Colonic mucosa (tissue), 4 donors: ENCODE results near the gene ACER1. TPM values are rescaled to one million over a fixed set of nuclear protein-coding genes. Genes with fewer than 3 reads are reported as not detected.
"Not testable (repeated sequence)": the region's sequence is repeated elsewhere in the genome, so short reads cannot be mapped to it uniquely, and the experiment has no call there.

ENCODE experiments used
- DNase-seq: peaks from one replicate; pipeline ENCODE4 v3.0.0-alpha.2; 2020
- H3K27ac ChIP-seq: fragments of 200-600 bp; one replicate; pipeline ENCODE4 v1.8.0; 2021
- H3K27me3 ChIP-seq: fragments of 200-600 bp; one replicate; pipeline ENCODE4 v1.8.0; 2021
- H3K36me3 ChIP-seq: fragments of 200-600 bp; one replicate; pipeline ENCODE4 v1.8.0; 2021
- H3K4me1 ChIP-seq: fragments of 200-600 bp; one replicate; pipeline ENCODE4 v1.8.0; 2021; ENCODE audit warnings: mild to moderate bottlenecking
- H3K4me3 ChIP-seq: fragments of 200-600 bp; one replicate; pipeline ENCODE4 v1.8.0; 2021
- H3K9ac ChIP-seq, 2 donors: one replicate each; pipeline ENCODE4 v1.7.0; 2013; ENCODE audit warnings: control low read depth in 2 of 2, low read depth in 2 of 2, low read length in 2 of 2
- H3K9me3 ChIP-seq: fragments of 200-600 bp; one replicate; pipeline ENCODE4 v1.8.0; 2021
- CTCF ChIP-seq: fragments of 200-600 bp; IDR thresholded peaks from one replicate; pipeline ENCODE4 v1.8.0; 2022; ENCODE audit warnings: antibody characterized with exemption, mild to moderate bottlenecking
- intact Hi-C: fragments of 100-400 bp; cut with DNase I; formaldehyde crosslinking; loops from one replicate; pipeline ENCODE4 v1.14.1; 2022
- total RNA-seq, 2 donors: library from RNA; stranded (reverse); fragmentation: NEBNext Ultra II Directional in 1 of 2; extraction: Animal tissue kit (Norgen Biotek cat#: 25700) in 1 of 2; gene quantifications; one replicate each; pipeline ENCODE4 v1.2.1, GENCODE V29; 2021
- donor health status: healthy.
- donor health status: DM: no; HTN: no; CAD: no.
- donor health status: DM: no; HTN: no; CAD: no.

ACER1 gene
- total RNA-seq, 2 donors from 2014 or later = not detected

- H3K27me3 ChIP-seq = no peaks in the 10 kb centered on the region
- intact Hi-C loops = no loop called here
- H3K27ac ChIP-seq = no peak overlapping the region
- H3K36me3 ChIP-seq = no peaks in the 10 kb centered on the region
- H3K9ac ChIP-seq = no peak overlapping the region
- no peak for DNase-seq
- TF ChIP-seq CTCF = no peak
- no peaks in the 10 kb centered on the region for H3K4me1 ChIP-seq
- no peak overlapping the region for H3K4me3 ChIP-seq
- no peaks in the 10 kb centered on the region for H3K9me3 ChIP-seq
These were observed 20.8 kb upstream of the ACER1 start for GRCh38 chr19:6354098-6354674.

GRCh38 chr19:6352381-6353165 is 19.2 kb upstream of the ACER1 start:
- H3K4me3 ChIP-seq = no peak overlapping the region
- H3K27ac ChIP-seq = no peak overlapping the region
- no peaks in the 10 kb centered on the region for H3K36me3 ChIP-seq
- no peak for TF ChIP-seq CTCF
- no peaks in the 10 kb centered on the region for H3K27me3 ChIP-seq
- DNase-seq = no peak
- H3K9me3 ChIP-seq = no peaks in the 10 kb centered on the region
- H3K4me1 ChIP-seq = no peaks in the 10 kb centered on the region
- no peak overlapping the region for H3K9ac ChIP-seq
- intact Hi-C loops = no loop called here

- H3K4me3 ChIP-seq = no peak overlapping the region
- TF ChIP-seq CTCF = no peak
These were observed 17.3 kb upstream of the ACER1 start for GRCh38 chr19:6350688-6351087.

GRCh38 chr19:6349271-6349670 is 15.9 kb upstream of the ACER1 start:
- intact Hi-C loops, DNase-seq, H3K9ac ChIP-seq, H3K27me3 ChIP-seq, H3K4me1 ChIP-seq, H3K9me3 ChIP-seq, H3K36me3 ChIP-seq, H3K4me3 ChIP-seq, H3K27ac ChIP-seq: not testable (repeated sequence)

More at GRCh38 chr19:6350688-6351087, 17.3 kb upstream of the ACER1 start:
- no peaks in the 10 kb centered on the region for H3K27me3 ChIP-seq
- H3K27ac ChIP-seq = no peak overlapping the region
- H3K4me1 ChIP-seq = no peaks in the 10 kb centered on the region
- intact Hi-C loops = no loop called here
- no peak overlapping the region for H3K9ac ChIP-seq
- no peak for DNase-seq
- no peaks in the 10 kb centered on the region for H3K36me3 ChIP-seq
- H3K9me3 ChIP-seq = no peaks in the 10 kb centered on the region

GRCh38 chr19:6343462-6343861 is 10.1 kb upstream of the ACER1 start:
- no peaks in the 10 kb centered on the region for H3K9me3 ChIP-seq
- intact Hi-C loops = no loop called here
- H3K4me3 ChIP-seq = no peak overlapping the region

More at GRCh38 chr19:6343462-6343861, 10.1 kb upstream of the ACER1 start:
- no peak for DNase-seq
- Histone ChIP-seq H3K36me3 (no peaks in the 10 kb centered on the region), H3K4me1 (no peaks in the 10 kb centered on the region), H3K9ac (no peak overlapping the region), H3K27ac (no peak overlapping the region), H3K27me3 (no peaks in the 10 kb centered on the region)
- no peak for TF ChIP-seq CTCF
